Measurements from ENCODE around the gene SEMA3G.

- TF ChIP-seq CREB1 (CRISPR knock-in tag; IDR thresholded peaks at IDR 0.05; ENCODE audit: low read depth) (no peak), POLR2AphosphoS5 (IDR thresholded peaks at IDR 0.05; ENCODE audit: low read depth) (no peak), CTCF (conservative IDR thresholded peaks at IDR 0.05; ENCODE audit: low read depth in 2 of 2) (no peak), EZH2phosphoT487 (IDR thresholded peaks at IDR 0.05; ENCODE audit: unreplicated experiment) (no peak), EZH2 (IDR thresholded peaks at IDR 0.05; ENCODE audit: low read depth, unreplicated experiment) (no peak), REST (IDR thresholded peaks at IDR 0.05; ENCODE audit: unreplicated experiment) (no peak), ZNF331 (CRISPR knock-in tag; IDR thresholded peaks at IDR 0.05; ENCODE audit: low read depth) (no peak), JUNB (IDR thresholded peaks at IDR 0.05; ENCODE audit: unreplicated experiment) (no peak), ZNF114 (CRISPR knock-in tag; IDR thresholded peaks at IDR 0.05) (no peak)
Measured at GRCh38 chr3:52432691-52433141, 12.2 kb downstream of the SEMA3G start.

Data from GM23338 (cell line).